K562 (cell line): ENCODE data around the gene CEMIP2. TPM values are rescaled to one million over a fixed set of nuclear protein-coding genes. Genes with fewer than 3 reads are reported as not detected.

Experiments
- ATAC-seq: fragments of 200-7000 bp; cut with Tn5 transposase; 3 replicates; pipeline ENCODE4 v1.9.1; 2020; ENCODE audit warnings: moderate library complexity
- BruUV-seq: library from RNA; stranded (reverse); fragments of 400-500 nt; replicated peaks from 2 replicates; lab custom pipeline; 2021; lab: Mats Ljungman, UMichigan
- CTCF ChIA-PET: fragments of 300-600 bp; formaldehyde crosslinking; extraction: SDS; loops from one replicate; lab custom pipeline; 2021; ENCODE audit warnings: low intra/inter-chr PET ratio; lab: Yijun Ruan, JAX
- POLR2A ChIA-PET: fragments of 300-600, 350-650 bp; sonication (Branson Sonifier 250); formaldehyde crosslinking; extraction: SDS; loops from one replicate; lab custom pipeline; 2021; ENCODE audit warnings: antibody characterized with exemption, inconsistent platforms; lab: Yijun Ruan, JAX
- DNase-seq, 4 experiments: peaks; one replicate each; pipeline versions ENCODE4 v3.0.0 to v3.0.0-alpha.2; 2011 to 2018; ENCODE audit warnings: low spot score in 3 of 4, mixed read lengths in 3 of 4; ENCODE audit errors: extremely low read depth in 1 of 4
- FAIRE-seq: peaks from 2 replicates; lab custom pipeline; 2011; peaks lifted over from hg19 to GRCh38; lab: Jason Lieb, UNC
- H2AFZ ChIP-seq: 2 replicates; pipeline ENCODE4 v1.6.0; 2011; ENCODE audit warnings: low read depth, low read length, control low read depth, inconsistent platforms
- H3K27ac ChIP-seq: fragments of 200-600 bp; 3 replicates; pipeline ENCODE4 v1.8.0; 2011; ENCODE audit warnings: low read depth, mild to moderate bottlenecking, control low read depth, inconsistent platforms, low read length, moderate library complexity, mixed read lengths; ENCODE audit errors: extremely low read depth
- H3K27me3 ChIP-seq, 2 experiments: fragments of 300-600 bp in 1 of 2; 2 replicates in 1 of 2; 3 replicates in 1 of 2; pipeline versions ENCODE4 v1.6.0 to v1.8.0; 2011; ENCODE audit warnings: inconsistent platforms in 2 of 2, low read length in 2 of 2, mild to moderate bottlenecking in 1 of 2, mixed read lengths in 1 of 2, moderate library complexity in 1 of 2; ENCODE audit not compliant: control insufficient read depth in 2 of 2, insufficient read depth in 2 of 2
- H3K36me3 ChIP-seq: fragments of 300-600 bp; 3 replicates; pipeline ENCODE4 v1.8.0; 2011; ENCODE audit warnings: mild to moderate bottlenecking, low read length, inconsistent platforms; ENCODE audit not compliant: control insufficient read depth, insufficient read depth
- H3K4me1 ChIP-seq, 2 experiments: fragments of 200-600 bp in 1 of 2; replicated peaks in 1 of 2; 2 replicates in 1 of 2; 3 replicates in 1 of 2; pipeline versions ENCODE4 v1.5.1 to v1.8.0; 2011; ENCODE audit warnings: inconsistent platforms in 2 of 2, low read length in 2 of 2, mild to moderate bottlenecking in 1 of 2, mixed read lengths in 1 of 2, moderate library complexity in 1 of 2; ENCODE audit not compliant: control insufficient read depth in 2 of 2, insufficient read depth in 2 of 2
- H3K4me2 ChIP-seq: 2 replicates; pipeline ENCODE4 v1.6.1; 2011; ENCODE audit warnings: low read length, control low read depth, inconsistent platforms, mixed read lengths; ENCODE audit not compliant: insufficient read depth
- H3K4me3 ChIP-seq: fragments of 200-600 bp; sonication (generic), shearing (Covaris generic); 2 replicates; pipeline ENCODE4 v1.5.1; 2016; ENCODE audit warnings: control low read depth, inconsistent platforms
- H3K79me2 ChIP-seq: fragments of 200-600 bp; 3 replicates; pipeline ENCODE4 v1.8.0; 2011; ENCODE audit warnings: low read length, inconsistent platforms; ENCODE audit not compliant: control insufficient read depth, insufficient read depth
- H3K9ac ChIP-seq, 2 experiments: 2 replicates each; pipeline versions ENCODE4 v1.6.0 to v1.6.1; 2011; ENCODE audit warnings: low read depth in 2 of 2, low read length in 2 of 2, control low read depth in 1 of 2, inconsistent platforms in 1 of 2, mild to moderate bottlenecking in 1 of 2, mixed read lengths in 1 of 2; ENCODE audit not compliant: insufficient read depth in 1 of 2
- H3K9me1 ChIP-seq: one replicate; pipeline ENCODE4 v1.6.0; 2011; ENCODE audit warnings: inconsistent platforms, mild to moderate bottlenecking, low read length, moderate library complexity; ENCODE audit not compliant: control insufficient read depth, insufficient read depth
- H3K9me3 ChIP-seq: replicated peaks from 2 replicates; pipeline ENCODE4 v1.5.1; 2011; ENCODE audit warnings: low read depth, low read length, inconsistent platforms; ENCODE audit not compliant: control insufficient read depth, insufficient read depth
- H4K20me1 ChIP-seq: replicated peaks from 2 replicates; pipeline ENCODE4 v1.6.1; 2011; ENCODE audit warnings: low read length, inconsistent platforms, mixed read lengths; ENCODE audit not compliant: control insufficient read depth, insufficient read depth
- DEAF1 ChIP-seq: fragments of 450-650 bp; formaldehyde crosslinking; IDR thresholded peaks from 2 replicates; pipeline ENCODE4 v1.4.0; 2020; ENCODE audit warnings: mild to moderate bottlenecking, moderate library complexity
- HMBOX1 ChIP-seq: sonication (generic); IDR thresholded peaks from 2 replicates; pipeline ENCODE4 v1.6.1; 2016
- WGBS: fragments of 100-300 bp; shearing (Covaris generic); methylation state at CpG from one replicate; pipeline ENCODE4 v1.1.6; 2016; ENCODE audit warnings: low coverage, mixed read lengths; ENCODE audit not compliant: insufficient coverage; ENCODE audit errors: missing lambda C conversion rate; 5-methylcytosine and 5-hydroxymethylcytosine counted together
- in situ Hi-C: fragments of 300-500 bp; cut with MboI; formaldehyde crosslinking; loops from 4 replicates; pipeline ENCODE4 v1.15.0; 2018; ENCODE audit warnings: inconsistent platforms, mixed read lengths
- intact Hi-C: fragments of 100-400 bp; cut with micrococcal nuclease; formaldehyde crosslinking; loops from 2 replicates; pipeline ENCODE4 v1.14.2; 2022
- polyA plus RNA-seq, 8 experiments: library from polyadenylated mRNA; depleted of rRNA in 4 of 8; stranded (reverse) in 5 of 8; unstranded in 3 of 8; fragments of >200 nt; fragmentation: Nextera tagmentation in 2 of 8; fragmentation: Illumina TruSeq in 1 of 8; extraction: Ambion mirVana in 2 of 8; extraction: Trizol in 1 of 8; gene quantifications; 2 replicates each; pipeline versions ENCODE4 v1.2.1 to v1.2.3, GENCODE V29; 2011 to 2014; ENCODE audit warnings: inconsistent platforms in 1 of 8, missing spikeins in 1 of 8
- total RNA-seq, 7 experiments: library from RNA; depleted of rRNA in 6 of 7; stranded (reverse); fragments of >200 nt in 6 of 7; fragmentation: Illumina TruSeq in 2 of 7; extraction: Trizol in 2 of 7; gene quantifications; 2 replicates each; pipeline versions ENCODE4 v1.2.1 to v1.2.3, GENCODE V29; 2011 to 2021; ENCODE audit warnings: low replicate concordance in 1 of 7

Gene CEMIP2
- total and polyA plus RNA-seq, 9 of the 15 experiments (the other 6 are each of a cell fraction or from before 2014, with no cell fraction given), result 5.4 to 29.9 (median 14.2) TPM

- intact Hi-C loops (no loop called here), in situ Hi-C loops (no loop called here)
- no peaks in the 10 kb centered on the region for H3K9me3 ChIP-seq
- no peak overlapping the region for H2AFZ ChIP-seq
- WGBS, result 15% methylated on average over 3 of the region's 3 CpGs
- no peak for ATAC-seq
- H3K4me1 ChIP-seq, result no peaks in the 10 kb centered on the region; a peak in 2 of 5 replicates
- no TSS peak for BruUV-seq
- no peak for FAIRE-seq
- no peak overlapping the region for H3K9ac ChIP-seq
- no peak overlapping the region for H3K27ac ChIP-seq
- H3K9me1 ChIP-seq, result no peaks in the 10 kb centered on the region
- POLR2A ChIA-PET, result interaction anchor here (0.6 kb wide), 1 partner anchor 22 kb away, joined by 3 read pairs; no protein-coding TSS in a partner anchor
- no peak for TF ChIP-seq DEAF1
- peak; percentile 64 for TF ChIP-seq HMBOX1
- TF ChIP-seq, all 486 proteins: peak for 1
- H4K20me1 ChIP-seq, result no peaks in the 10 kb centered on the region
- no peak for DNase-seq
- no peak overlapping the region for H3K4me3 ChIP-seq
- CTCF ChIA-PET, result no interaction called here
- no peaks in the 10 kb centered on the region for H3K27me3 ChIP-seq
- no peaks in the 10 kb centered on the region for H3K79me2 ChIP-seq
- no peak overlapping the region for H3K4me2 ChIP-seq
- no peaks in the 10 kb centered on the region for H3K36me3 ChIP-seq
Observed at GRCh38 chr9:71664566-71664965, 103.7 kb downstream of the CEMIP2 start.
